ENCODE results near the gene ABCG1. TPM values are rescaled to one million over a fixed set of nuclear protein-coding genes. Genes with fewer than 3 reads are reported as not detected.

The ABCG1 gene
- total and polyA plus RNA-seq, 2 donors (not counting 3 experiments of a cell fraction or from before 2014, with no cell fraction given), result 6.7 to 19.6 TPM

DNA sequence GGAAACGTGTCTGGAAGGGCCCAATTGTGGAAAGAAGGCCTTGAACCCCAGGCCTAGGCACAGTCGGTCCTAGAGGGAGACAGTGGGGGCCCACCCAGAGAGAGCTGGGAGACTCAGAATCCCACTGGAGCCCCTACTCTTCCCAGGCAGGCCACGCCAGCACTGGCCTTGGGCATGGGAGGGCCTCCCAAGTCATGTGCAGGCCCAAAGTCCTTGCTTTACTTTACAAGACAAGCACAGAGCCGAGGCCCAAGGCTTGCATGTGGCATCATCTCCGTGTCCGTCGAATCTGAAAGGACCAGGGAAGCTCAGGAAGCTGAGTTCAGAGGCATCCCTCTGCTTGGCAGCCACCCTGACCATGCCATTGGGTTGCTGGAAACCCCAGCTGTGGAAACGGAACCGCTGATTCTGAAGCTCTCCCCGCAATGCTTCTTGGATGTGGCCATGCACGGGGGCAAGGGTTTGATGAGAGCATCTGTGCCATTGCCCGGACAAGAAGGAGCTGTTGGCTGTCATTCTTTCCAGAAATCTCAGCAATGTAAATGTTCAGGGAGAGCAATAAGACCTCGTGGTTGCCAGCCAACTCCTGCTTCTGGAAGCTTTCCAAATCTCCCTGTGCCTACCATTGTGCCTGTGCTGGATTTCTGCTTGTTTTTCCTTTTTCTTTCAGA is 32.8 kb downstream of the ABCG1 start:
- CTCF ChIA-PET, result interaction anchor here (0.7 to 2.1 kb wide), 5 partner anchors 10 to 104 kb away, joined by 3 to 7 read pairs (median 4); no protein-coding TSS in a partner anchor
- Histone ChIP-seq H3K4me2 (ENCODE audit: insufficient read depth, low read length) (no peak overlapping the region), H2AFZ (ENCODE audit: low read depth, low read length) (no peak overlapping the region)

DNA sequence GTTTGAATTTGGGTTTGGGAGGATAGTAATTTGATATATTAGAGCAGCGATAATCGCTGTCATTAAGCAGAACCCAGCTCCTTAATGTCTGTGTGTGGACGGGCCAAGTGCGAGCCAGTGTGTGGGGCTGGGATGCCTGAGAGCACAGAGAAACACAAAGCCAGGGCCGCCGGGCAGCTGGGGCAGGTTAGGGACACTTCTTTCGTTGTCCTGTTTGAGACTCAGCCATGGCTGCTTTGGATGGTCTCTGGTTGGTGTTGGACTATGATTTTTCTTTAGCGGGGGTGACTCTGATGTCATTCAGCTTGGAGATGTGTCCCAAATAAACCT is 33.4 kb downstream of the ABCG1 start:
- Histone ChIP-seq H3K9me3 (replicated peaks; ENCODE audit: control insufficient read depth, insufficient read depth, low read length) (no peaks in the 10 kb centered on the region), H3K36me3 (ENCODE audit: control insufficient read depth in 2 of 2, extremely low read depth in 1 of 2, insufficient read depth in 2 of 2, low read length in 2 of 2) (no peaks in the 10 kb centered on the region), H3K4me2 (ENCODE audit: insufficient read depth, low read length) (no peak overlapping the region), H3K27ac (ENCODE audit: insufficient read depth, low read depth, low read length) (no peak overlapping the region), H4K20me1 (replicated peaks; ENCODE audit: control insufficient read depth, extremely low read depth, insufficient read depth, low read length) (no peaks in the 10 kb centered on the region), H3K27me3 (ENCODE audit: control insufficient read depth in 2 of 2, insufficient read depth in 2 of 2, low read length in 2 of 2) (no peaks in the 10 kb centered on the region), H3K4me1 (ENCODE audit: control insufficient read depth, extremely low read depth, insufficient read depth, low read length) (no peaks in the 10 kb centered on the region), H3K9ac (replicated peaks; ENCODE audit: extremely low read depth, insufficient read depth, low read length) (no peak overlapping the region), H3K4me3 (replicated peaks in 1 of 3; ENCODE audit: insufficient read depth in 1 of 3, low read depth in 1 of 3, low read length in 3 of 3) (no peak overlapping the region), H3K9me1 (replicated peaks; ENCODE audit: control insufficient read depth, extremely low read depth, insufficient read depth, low read length) (no peaks in the 10 kb centered on the region), H3K79me2 (ENCODE audit: control insufficient read depth, insufficient read depth, low read length) (no peaks in the 10 kb centered on the region), H2AFZ (ENCODE audit: low read depth, low read length) (no peak overlapping the region)
- FAIRE-seq, result no peak
- BruUV-seq (replicated peaks), result no TSS peak
- dilution Hi-C loops (cut with MboI; ENCODE audit: extremely low pct_ligation_motif_present, low sequenced_read_pairs), result no loop called here
- ChIA-PET POLR2A (no interaction called here), CTCF (interaction anchor here (0.7 to 2.1 kb wide), 5 partner anchors 9 to 104 kb away, joined by 3 to 7 read pairs (median 3); no protein-coding TSS in a partner anchor)
- DNase-seq (ENCODE audit: low read depth, low spot score), result no peak
- TF ChIP-seq POLR2A (IDR thresholded peaks at IDR 0.05; ENCODE audit: low read depth, low read length), result no peak
- no peak for TF ChIP-seq GATA2 (IDR thresholded peaks at IDR 0.05; ENCODE audit: insufficient read depth, insufficient read length, low read depth, low read length)
- no peak for TF ChIP-seq EZH2 (IDR thresholded peaks at IDR 0.05; ENCODE audit: borderline replicate concordance, low read depth, low read length, severe bottlenecking)
- no peak for TF ChIP-seq JUN (IDR thresholded peaks at IDR 0.05; ENCODE audit: borderline replicate concordance, insufficient read depth, insufficient read length, low read depth)
- TF ChIP-seq, protein P1, sequence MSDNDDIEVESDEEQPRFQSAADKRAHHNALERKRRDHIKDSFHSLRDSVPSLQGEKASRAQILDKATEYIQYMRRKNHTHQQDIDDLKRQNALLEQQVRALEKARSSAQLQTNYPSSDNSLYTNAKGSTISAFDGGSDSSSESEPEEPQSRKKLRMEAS (IDR thresholded peaks at IDR 0.05; ENCODE audit: insufficient read depth, insufficient read length), result no peak
- no peak for TF ChIP-seq POLR2AphosphoS5 (IDR thresholded peaks at IDR 0.05; ENCODE audit: insufficient read depth, low read depth, low read length)
- TF ChIP-seq, protein P2, sequence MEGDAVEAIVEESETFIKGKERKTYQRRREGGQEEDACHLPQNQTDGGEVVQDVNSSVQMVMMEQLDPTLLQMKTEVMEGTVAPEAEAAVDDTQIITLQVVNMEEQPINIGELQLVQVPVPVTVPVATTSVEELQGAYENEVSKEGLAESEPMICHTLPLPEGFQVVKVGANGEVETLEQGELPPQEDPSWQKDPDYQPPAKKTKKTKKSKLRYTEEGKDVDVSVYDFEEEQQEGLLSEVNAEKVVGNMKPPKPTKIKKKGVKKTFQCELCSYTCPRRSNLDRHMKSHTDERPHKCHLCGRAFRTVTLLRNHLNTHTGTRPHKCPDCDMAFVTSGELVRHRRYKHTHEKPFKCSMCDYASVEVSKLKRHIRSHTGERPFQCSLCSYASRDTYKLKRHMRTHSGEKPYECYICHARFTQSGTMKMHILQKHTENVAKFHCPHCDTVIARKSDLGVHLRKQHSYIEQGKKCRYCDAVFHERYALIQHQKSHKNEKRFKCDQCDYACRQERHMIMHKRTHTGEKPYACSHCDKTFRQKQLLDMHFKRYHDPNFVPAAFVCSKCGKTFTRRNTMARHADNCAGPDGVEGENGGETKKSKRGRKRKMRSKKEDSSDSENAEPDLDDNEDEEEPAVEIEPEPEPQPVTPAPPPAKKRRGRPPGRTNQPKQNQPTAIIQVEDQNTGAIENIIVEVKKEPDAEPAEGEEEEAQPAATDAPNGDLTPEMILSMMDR (IDR thresholded peaks at IDR 0.05; ENCODE audit: extremely low read depth in 1 of 2, insufficient read depth in 1 of 2, low read depth in 1 of 2, low read length in 2 of 2), result no peak
- TF ChIP-seq FOS (IDR thresholded peaks at IDR 0.05; ENCODE audit: borderline replicate concordance, insufficient read depth, low read length), result no peak
- intact Hi-C loops (cut with micrococcal nuclease), result no loop called here

More for the DNA sequence above, 32.8 kb downstream of the ABCG1 start:
- POLR2A ChIA-PET, result no interaction called here
- peaks cover 0 to 2% of the 10 kb centered on the region in 2 experiments for H3K27me3 ChIP-seq (ENCODE audit: control insufficient read depth in 2 of 2, insufficient read depth in 2 of 2, low read length in 2 of 2)
- H3K4me1 ChIP-seq (ENCODE audit: control insufficient read depth, extremely low read depth, insufficient read depth, low read length), result no peaks in the 10 kb centered on the region
- H3K9me3 ChIP-seq (replicated peaks; ENCODE audit: control insufficient read depth, insufficient read depth, low read length), result no peaks in the 10 kb centered on the region
- no peaks in the 10 kb centered on the region for H3K79me2 ChIP-seq (ENCODE audit: control insufficient read depth, insufficient read depth, low read length)
- no peaks in the 10 kb centered on the region for H3K36me3 ChIP-seq (ENCODE audit: control insufficient read depth in 2 of 2, extremely low read depth in 1 of 2, insufficient read depth in 2 of 2, low read length in 2 of 2)
- H4K20me1 ChIP-seq (replicated peaks; ENCODE audit: control insufficient read depth, extremely low read depth, insufficient read depth, low read length), result no peaks in the 10 kb centered on the region
- dilution Hi-C loops (cut with MboI; ENCODE audit: extremely low pct_ligation_motif_present, low sequenced_read_pairs), result no loop called here
- H3K9ac ChIP-seq (replicated peaks; ENCODE audit: extremely low read depth, insufficient read depth, low read length), result no peak overlapping the region
- intact Hi-C loops (cut with micrococcal nuclease), result no loop called here
- no peaks in the 10 kb centered on the region for H3K9me1 ChIP-seq (replicated peaks; ENCODE audit: control insufficient read depth, extremely low read depth, insufficient read depth, low read length)
- DNase-seq (ENCODE audit: low read depth, low spot score) (no peak), FAIRE-seq (no peak)
- no TSS peak for BruUV-seq (replicated peaks)
- no peak for TF ChIP-seq MYC (IDR thresholded peaks at IDR 0.05; ENCODE audit: low read depth, low read length)
- TF ChIP-seq GATA2 (IDR thresholded peaks at IDR 0.05; ENCODE audit: insufficient read depth, insufficient read length, low read depth, low read length), result no peak
- no peak for TF ChIP-seq JUN (IDR thresholded peaks at IDR 0.05; ENCODE audit: borderline replicate concordance, insufficient read depth, insufficient read length, low read depth)
- TF ChIP-seq POLR2AphosphoS5 (IDR thresholded peaks at IDR 0.05; ENCODE audit: insufficient read depth, low read depth, low read length), result no peak
- no peak for TF ChIP-seq POLR2A (IDR thresholded peaks at IDR 0.05; ENCODE audit: low read depth, low read length)
- no peak overlapping the region for H3K27ac ChIP-seq (ENCODE audit: insufficient read depth, low read depth, low read length)
- H3K4me3 ChIP-seq (replicated peaks in 1 of 3; ENCODE audit: insufficient read depth in 1 of 3, low read depth in 1 of 3, low read length in 3 of 3), result no peak overlapping the region

Measured in endothelial cell of umbilical vein (primary cell).